GM19395 (cell line): ENCODE results near the gene RUNX2.

Experiments used
- ATAC-seq: cut with Tn5 transposase; IDR thresholded peaks from one replicate; pipeline ENCODE4 v1.9.1; 2021; ENCODE audit warnings: mild to moderate bottlenecking, moderate library complexity; ENCODE audit not compliant: unreplicated experiment

Gene RUNX2

DNA sequence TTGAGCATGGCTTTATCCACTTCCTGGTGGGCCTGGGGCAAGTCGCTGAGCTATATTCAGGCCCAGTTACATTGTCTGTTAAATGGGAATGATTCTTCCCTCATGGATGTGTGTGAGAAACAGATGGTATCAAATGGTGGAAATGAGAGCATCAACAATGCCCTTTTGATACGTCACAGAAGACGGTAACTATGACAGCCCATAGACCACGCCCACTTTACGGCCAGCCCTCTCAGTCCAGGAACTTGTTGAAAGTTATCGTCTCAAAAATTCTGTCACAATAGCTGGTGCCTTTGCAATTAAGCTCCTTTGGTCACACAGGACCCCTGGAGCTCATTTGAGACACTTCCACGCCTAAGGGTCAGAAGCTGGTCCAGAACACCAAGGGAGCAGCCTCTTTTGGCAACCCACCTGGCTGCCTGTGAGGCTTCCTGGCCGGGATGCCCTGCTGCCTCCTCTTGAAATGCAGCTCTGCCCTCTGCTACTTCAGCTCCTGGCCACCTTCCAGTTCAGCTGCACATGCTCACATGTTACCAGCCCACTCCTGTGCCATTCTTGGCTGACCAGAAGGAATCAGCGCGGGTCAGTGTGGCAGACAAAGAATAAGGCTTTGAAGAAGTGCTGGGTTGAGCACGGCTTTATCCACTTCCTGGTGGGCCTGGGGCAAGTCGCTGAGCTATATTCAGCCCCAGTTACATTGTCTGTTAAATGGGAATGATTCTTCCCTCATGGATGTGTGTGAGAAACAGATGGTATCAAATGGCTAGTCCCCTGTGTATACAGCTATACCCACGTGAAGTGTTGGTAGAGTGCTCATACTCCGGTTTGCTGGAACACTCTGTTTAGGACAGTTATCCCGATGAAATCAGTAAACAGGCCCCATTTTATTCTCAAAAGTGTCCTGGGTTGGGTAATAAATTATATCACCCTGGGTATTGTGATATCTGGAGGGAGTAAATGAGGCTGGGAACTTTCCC lies 248.8 kb downstream of the RUNX2 start:
- no peak for ATAC-seq

DNA sequence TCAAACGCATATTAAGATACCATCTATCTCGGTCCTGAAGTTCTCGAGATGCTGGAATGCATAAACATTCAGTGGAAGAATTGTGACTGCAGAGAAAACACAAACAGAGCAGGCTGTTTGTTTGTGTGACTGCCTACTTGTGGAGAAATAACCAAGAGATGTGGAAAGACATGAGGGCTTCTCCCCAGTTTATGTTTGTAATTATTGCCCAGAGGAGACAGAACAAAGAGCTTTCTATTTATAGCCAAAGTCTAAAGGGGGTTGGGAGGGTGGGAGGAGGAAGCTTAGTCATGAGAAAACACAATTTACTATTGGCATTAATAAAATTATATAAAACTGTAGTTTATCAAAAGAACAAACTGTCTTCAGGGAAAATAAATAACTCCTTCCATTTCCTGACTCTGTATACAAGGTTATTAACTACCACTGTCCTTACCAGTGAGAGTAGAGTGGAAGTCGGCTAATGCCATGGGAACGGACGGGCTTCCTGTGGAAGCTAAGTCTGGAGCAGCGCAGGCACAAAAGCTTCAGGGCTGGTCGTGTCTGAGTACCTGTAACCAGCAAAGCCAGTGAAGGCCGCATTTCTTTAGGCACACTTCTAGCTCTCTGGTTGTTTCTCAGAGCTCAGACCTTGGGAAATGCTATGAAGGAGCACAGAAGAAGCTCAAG lies 249.8 kb downstream of the RUNX2 start:
- no peak for ATAC-seq

DNA sequence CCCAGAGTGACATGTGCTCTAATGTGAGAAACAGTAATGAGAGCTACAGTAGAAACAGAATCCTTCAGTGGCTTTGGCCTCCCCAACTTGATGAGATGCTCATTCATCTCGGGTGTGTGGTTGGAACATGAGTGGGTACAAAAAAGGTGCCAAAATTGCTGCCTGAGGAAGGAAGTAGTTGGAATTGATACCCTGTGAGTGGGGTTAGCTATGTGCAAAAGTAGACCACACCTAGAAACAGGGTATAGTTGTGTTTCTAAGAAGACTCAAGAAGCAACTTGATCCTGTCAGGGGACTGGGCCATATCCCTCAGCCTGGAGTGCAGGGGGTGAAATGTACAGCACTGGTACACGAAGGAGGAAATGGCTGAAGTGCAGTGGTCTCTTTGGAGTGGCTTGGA lies 256.0 kb downstream of the RUNX2 start:
- ATAC-seq = no peak

DNA sequence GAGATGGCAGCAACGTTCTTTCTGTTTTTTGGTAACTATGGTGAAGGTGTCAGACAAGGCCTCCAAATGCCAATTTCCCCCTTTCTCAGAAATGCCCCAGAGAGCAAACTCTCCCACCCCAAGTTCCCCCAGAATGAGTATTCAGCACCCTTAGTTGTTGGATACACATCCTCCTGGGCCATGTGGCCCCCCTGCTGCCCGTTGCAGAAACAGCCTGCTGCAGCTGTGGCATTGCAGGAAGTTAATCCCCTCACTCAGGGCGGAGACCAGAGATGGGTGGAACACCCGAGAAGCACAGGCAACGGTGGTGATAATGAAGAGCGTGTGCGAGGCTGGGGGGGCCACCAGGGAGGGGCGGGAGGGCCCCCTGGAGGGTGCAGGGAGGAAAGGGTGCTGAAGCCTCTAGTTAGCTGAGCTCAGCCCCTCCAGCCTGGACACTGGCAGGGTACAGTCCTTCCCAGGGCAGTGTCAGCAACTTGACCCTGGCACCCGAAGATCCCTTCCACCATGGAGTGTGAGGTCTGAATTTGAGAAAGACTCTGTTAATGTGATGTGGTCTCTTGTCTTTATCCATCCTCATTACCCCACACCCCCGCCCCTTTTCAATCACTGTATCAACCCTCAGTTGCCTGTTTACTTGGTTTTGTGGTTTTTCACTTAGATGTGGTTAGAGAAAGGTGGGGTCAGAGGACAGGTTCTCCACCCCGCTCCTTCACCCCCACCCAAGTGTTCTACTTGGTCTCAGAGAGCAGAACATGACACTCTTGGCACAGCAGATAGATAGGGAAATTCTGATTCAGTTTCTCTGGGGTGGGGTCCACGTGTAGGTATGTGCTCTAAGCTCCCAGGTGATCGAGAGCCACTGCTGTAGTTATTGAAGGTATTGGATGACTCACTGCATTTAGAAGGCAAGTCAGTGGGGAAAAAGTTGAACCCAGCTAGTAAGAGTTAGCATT lies 258.4 kb downstream of the RUNX2 start:
- no peak for ATAC-seq

DNA sequence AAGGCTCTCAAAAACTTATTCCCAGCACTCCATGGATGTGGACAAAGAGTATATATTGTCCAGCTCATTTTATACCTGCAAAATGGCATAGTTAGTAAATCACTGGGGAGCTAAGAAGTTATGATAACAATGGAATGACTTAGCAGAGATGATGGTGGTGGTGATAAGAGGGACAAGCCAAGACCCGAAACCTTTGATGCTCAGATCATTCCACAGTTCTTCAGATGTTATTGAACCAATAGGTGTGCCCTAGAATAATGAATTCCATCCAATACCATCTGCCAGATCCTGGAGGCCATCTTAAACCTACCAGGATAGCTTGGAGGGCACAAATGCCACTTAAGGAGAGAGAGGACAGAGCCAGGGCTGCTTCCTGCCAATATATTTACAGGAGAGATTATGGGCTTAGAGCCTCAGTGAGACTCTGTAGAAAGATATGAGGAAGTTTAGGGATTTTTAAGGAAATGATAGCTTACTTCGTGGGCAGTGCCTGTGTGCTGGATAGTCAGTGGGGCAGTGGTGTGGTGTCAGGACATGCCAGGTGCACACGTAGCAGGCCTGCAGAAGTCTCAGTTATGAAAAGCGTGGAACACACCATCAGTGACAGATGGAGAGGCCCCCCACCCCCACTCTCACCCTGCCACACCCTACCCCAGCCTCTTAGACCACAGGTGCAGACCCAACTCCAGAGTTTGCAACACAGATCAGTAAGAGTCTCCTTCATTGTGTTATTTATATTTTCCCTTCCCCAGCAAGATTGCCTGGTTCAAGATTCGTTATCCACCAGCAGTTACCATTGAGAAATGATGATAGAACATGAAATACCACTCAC lies 259.3 kb downstream of the RUNX2 start:
- no peak for ATAC-seq

DNA sequence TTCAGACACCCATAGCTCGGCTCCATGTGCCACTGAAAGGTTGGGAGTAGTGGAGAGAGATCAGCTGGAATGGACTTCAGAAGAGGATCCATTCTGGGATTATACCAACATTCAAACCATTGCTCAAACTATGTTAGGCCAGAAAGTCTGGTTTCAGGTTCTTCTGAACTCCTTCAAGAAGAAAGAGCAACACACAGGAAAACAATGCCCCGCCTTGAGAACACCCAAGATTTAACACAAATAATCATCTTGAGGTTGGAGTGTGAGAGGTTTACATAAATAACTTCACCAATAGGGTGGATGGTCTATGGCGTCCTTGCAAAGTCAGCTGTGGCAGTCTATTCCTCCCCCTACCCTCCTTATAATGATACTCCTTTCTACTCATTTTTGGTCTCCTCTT lies 261.2 kb downstream of the RUNX2 start:
- no peak for ATAC-seq

DNA sequence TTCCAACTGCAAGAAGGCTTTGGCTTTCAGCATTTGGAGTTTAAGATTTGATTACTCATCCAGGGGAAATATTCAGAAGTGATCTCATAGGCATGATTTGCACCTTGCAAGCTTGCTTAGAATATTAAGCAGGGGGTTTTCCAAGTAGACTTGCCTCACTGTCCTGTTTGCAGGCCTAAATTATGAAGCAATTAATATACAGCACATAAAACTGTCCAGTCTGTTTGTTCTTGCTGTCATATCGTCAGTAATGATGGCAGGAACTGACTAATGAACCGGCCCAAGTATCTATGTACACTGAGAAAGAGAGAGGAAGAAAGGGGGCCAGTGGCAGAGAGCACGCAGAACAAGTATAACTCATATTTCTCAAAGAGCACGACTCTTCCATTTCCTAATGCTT lies 262.1 kb downstream of the RUNX2 start:
- ATAC-seq = no peak

DNA sequence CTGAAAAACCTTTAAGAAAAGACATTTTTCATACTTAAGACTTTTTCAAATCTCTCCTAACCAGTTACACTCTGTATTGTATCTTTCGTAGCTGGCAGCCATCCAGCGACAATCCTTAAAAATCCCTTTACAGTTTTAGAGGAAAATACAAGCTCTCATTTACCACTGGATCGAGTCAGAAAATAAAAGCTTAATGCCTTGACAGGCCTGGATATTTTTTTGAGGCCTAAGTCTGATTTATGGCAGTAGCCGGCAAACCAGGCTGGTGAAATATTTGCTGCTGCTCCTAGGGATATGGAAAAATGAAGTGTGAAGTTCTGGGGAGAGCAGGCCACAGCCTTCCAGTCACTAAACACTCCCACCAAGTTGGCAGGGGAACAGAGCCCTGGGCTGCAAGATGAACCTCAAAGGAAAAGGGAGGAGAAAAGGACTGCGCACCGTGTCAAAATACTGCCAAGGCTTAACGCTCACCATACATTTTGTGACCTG lies 262.6 kb downstream of the RUNX2 start:
- no peak for ATAC-seq

DNA sequence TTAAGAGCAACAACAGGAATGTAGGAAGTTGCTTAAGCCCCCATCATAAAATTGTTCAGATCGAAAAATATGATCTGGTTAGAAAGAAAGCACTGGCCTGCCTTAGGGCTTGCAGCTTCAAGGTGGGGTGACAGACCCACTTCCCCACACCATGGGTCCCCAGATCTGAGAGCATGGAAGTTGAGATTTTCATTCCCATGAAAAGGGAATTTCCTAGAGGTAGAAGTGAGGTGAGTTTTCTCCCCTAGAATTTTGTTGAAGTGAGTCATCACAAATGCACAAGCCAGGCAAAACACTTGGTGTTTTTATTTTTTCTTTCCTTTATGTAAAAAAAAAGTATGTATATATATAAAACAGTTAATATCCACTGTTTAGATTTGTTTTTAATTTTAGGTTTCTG lies 263.2 kb downstream of the RUNX2 start:
- no peak for ATAC-seq

DNA sequence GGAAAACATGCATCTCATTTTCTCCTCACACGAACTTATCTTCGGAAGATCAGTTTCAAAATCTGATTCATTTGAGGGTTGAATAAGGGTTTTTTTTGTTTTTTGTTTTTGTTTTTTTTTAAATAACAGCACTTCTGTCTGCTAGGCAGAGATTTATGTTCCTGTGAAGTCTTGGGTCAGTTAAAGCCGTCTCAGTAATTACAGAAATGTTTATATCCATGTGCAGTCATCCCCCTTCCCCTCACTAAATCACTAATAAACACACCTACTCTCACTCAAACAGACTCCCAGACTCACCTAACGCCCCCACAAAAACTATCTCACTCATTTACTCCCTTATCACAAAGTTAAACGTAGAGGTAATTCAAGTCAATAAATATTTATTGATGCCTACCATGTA lies 263.8 kb downstream of the RUNX2 start:
- no peak for ATAC-seq

DNA sequence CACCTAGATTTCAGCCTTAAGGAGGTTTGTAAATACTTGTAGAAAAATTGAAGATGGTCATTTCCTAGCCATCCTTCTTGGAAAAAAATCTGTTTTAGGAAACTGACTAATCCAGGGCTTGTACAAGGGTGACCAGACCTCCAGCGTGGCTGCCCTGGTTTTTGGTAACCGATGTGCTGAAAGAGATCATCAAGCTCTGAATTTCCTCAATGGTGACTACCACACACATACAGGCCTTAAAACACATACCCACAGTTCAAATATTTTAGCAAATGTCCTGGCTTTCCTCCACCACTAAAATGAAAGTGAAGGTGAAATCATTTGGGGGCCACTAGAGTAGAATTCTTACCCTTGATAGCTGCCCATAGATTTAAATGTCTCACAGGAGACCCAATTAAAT lies 264.9 kb downstream of the RUNX2 start:
- ATAC-seq = no peak

DNA sequence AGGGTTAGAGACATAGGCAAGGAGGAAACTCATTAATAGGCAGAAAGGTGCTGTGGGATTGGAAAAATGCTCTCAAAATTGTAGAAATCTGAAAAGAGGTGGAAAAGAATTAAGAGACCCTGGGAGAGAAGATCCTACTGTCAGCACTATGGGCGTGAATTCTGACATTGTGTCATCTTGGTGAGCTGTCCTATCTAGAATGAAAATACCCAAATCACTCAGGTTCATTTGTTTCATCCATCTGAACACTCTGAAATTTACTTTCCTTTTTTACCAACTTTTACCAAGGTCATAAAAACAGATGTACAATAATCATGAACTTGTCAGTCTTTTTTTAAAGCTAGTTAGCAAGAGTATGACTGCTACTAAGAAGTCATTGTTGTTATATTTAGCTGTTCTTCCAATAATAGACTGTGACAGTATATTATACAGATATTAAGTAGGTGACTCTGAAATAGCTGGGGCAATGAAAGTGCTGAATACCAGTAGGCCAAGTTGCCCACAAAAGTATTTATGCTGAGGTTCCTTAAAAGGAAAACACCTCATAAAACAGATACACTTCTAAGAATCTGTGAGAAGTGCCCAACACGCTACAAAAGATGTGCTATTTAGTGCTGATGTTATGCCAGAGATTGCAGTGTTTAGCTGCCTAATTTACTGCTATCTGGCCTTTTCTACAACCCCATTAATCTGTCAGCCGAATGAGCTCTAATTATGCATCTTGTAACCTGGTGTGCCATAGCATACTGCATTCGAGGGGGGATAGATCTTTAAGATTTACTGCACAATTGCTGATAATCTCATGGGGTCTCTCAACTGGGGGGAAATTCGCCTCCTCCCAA lies 267.1 kb downstream of the RUNX2 start:
- ATAC-seq = no peak

DNA sequence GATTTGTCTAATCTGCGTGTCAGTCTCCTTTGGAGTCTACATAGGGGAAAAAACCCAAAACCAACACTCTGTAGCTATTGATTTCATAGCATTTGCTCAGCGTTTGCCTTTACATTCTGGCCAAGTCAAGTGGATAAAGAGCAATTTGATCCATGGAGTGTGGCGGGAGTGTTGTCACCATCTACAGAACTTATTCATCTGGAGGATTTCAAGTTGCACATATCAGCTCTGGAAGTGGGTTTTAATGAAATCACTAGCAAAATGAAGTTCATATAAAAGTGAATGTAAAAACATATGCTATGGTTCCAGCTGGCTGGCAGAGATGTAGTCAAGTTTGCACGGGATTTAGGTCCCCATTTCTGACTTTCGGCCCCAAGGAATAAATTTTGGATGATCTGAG lies 269.3 kb downstream of the RUNX2 start:
- ATAC-seq = no peak

DNA sequence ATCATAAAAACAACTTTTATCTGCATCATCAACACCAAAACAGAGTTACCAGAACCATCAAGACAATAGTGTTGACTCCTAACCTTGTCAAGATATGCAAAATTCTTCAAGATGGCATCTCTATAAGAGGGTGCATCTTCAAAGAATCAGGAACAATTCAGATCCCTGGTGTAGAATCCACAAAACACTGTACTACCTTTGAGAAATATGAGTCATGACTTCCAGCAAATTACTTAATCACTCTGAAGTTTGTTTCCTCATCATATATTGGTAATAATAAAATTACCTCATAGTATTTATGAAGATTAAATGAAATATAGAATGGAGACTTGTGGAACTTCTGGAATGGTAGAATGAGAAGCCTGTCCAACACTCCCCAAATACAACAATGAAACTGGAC lies 270.9 kb downstream of the RUNX2 start:
- no peak for ATAC-seq

DNA sequence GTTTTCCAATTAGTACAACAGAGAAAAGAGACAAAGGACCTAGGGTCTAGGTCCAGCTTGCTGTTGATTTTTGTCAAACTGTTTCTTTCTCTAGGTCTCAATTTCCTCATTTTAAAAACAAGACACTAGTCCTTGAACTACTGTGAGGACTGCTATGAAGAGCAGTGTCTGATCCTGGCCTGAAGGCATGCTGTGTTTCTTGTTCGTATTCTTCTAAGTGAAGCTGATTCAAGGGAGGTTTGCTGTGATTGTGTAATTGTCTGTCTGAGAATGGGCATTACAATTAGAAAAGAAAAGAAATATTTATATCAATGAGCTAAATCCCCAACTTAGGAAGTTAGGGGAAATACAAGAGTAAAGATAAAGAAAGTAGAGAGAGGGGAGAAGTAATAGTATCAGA lies 277.8 kb downstream of the RUNX2 start:
- no peak for ATAC-seq

DNA sequence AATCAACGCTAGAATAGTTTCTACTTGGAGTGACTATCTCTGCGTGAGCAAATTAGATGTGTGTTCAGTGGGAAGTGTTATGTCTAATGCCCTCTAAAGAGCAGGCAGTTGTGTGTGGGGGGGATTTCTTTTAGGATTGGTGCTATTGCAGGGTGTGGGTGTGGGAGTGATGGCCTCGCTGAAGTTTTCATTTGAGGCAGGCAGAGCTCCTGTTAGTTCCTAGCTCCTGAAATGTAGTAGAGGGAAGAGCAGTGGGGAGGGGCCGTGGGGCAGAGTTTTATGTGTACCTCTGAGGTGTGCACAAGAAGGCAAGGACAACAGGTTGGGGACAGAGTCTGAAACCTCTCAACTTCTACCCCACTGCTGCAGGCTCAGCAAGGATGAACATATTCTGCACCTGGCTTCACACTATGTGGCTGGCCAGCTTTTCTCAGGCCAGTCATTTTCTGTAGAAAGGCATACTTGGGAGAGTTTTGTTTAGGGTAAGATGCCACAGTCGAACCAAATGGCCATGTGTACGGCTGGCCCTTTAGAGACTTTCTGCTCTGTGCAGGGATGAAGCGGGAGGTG lies 278.8 kb downstream of the RUNX2 start:
- no peak for ATAC-seq

DNA sequence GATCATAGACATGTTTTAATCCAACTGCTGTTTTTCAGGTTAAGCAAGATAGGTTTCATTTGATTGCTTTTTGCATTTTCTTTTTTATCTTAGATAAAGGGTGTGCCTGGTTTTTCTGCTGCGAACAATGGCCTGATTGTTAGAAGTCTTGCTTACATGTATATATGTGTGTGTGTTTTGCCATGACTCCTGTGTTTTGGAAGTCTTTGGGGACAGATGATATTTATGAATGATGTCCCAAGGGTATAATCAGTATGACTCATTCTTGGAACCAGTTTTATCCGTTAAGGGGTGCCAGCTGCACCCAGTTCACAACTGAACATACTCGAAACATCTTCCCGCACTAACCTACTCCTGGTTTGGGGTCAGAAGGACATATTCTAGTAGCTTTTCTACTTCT lies 279.7 kb downstream of the RUNX2 start:
- no peak for ATAC-seq

DNA sequence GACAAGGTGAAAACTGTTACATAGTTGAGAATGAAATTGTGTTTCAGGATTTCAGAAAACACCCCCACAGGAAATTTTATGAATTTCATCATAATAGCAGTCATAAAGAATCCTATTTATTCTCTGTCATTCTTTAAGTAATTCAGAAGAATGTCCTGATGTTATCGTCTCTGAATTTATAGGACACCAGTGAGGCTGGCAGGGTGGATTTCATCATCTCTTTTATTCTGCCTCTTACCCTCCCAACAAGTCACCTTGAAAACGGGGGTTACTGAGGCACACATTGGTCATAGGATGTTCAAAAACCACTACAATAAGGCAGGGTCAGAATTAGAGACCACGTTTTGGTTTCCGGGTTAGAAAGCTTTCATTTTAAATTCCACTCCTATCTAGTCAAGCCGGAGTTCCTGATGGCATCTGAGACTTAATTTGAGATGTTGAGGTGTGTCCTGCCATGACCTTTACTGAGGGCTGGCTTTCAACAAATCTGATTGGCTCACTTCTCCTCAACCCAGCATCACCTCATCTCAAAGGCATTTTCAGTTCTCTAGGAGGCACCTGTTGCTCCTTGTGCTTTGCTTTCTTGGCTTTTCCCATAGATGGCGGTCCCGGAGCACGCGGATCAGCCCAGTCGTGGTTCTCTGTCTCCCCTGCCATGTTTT lies 280.3 kb downstream of the RUNX2 start:
- ATAC-seq = no peak
